Spleen (tissue), 7 donors: ENCODE measurements around the gene NAA25.

Experiments used
- CTCF ChIP-seq, 11 experiments: fragments of 200-600 bp in 7 of 11; fragments of 450-650 bp in 4 of 11; sonication (generic) in 4 of 11; IDR thresholded peaks in 8 of 11; conservative IDR thresholded peaks in 3 of 11; 1 replicate in 7 of 11; 2 replicates in 4 of 11; pipeline versions ENCODE4 v1.4.0 to v1.8.0; 2016 to 2021; ENCODE audit warnings: antibody characterized with exemption in 11 of 11, inconsistent platforms in 4 of 11, mild to moderate bottlenecking in 1 of 11
- POLR2AphosphoS5 ChIP-seq, 3 donors: sonication (generic); formaldehyde crosslinking; IDR thresholded peaks; one replicate each; pipeline ENCODE4 v1.5.1; 2017; ENCODE audit warnings: antibody characterized with exemption in 3 of 3
- donor health status: DM: no; HTN: no; CAD: no; lungs with moderate emphysema.
- donor health status: DM: no; HTN: no; CAD: no.
- donor health status: DM: no; HTN: no; CAD: no.

GRCh38 chr12:112020947-112021457 is 87.6 kb downstream of the NAA25 start:
- TF ChIP-seq CTCF (IDR thresholded peaks at IDR 0.05 in 8 of 11, conservative IDR thresholded peaks at IDR 0.05 in 3 of 11) (no peak), POLR2AphosphoS5 (IDR thresholded peaks at IDR 0.05) (peak in 1 of 3 donors; percentile 11)
